Endometrial microvascular endothelial cells (primary cell): ENCODE measurements around the gene TMEM222. TPM values are rescaled to one million over a fixed set of nuclear protein-coding genes. Genes with fewer than 3 reads are reported as not detected.

ENCODE experiments used
- in situ Hi-C: cut with HindIII; loops from 2 replicates; pipeline ENCODE4 v1.10.0; 2017; ENCODE audit warnings: low sequenced_read_pairs, low pct_unique_long_range_greater_than_20kb; ENCODE audit errors: inconsistent ontology term
- total RNA-seq: library from RNA; depleted of rRNA; stranded (reverse); fragments of >200 nt; gene quantifications from one replicate; pipeline ENCODE4 v1.2.3, GENCODE V29; 2015; ENCODE audit errors: inconsistent ontology term

Gene TMEM222
- total RNA-seq, 1 donor from 2014 or later, result 29.5 TPM

GRCh38 chr1:27302612-27303011 is 19.4 kb upstream of the TMEM222 start:
- in situ Hi-C loops, result no loop called here

GRCh38 chr1:27303509-27303908 is 18.5 kb upstream of the TMEM222 start:
- in situ Hi-C loops, result no loop called here

GRCh38 chr1:27306071-27306470 is 15.9 kb upstream of the TMEM222 start:
- in situ Hi-C loops, result no loop called here

- in situ Hi-C loops, result no loop called here
Measured at GRCh38 chr1:27306892-27307761, 14.8 kb upstream of the TMEM222 start.

GRCh38 chr1:27307874-27308598 is 13.9 kb upstream of the TMEM222 start:
- in situ Hi-C loops, result no loop called here

- in situ Hi-C loops, result no loop called here
Measured at GRCh38 chr1:27314169-27314568, 7.8 kb upstream of the TMEM222 start.

- in situ Hi-C loops, result no loop called here
Measured at GRCh38 chr1:27314737-27315136, 7.2 kb upstream of the TMEM222 start.

- in situ Hi-C loops, result no loop called here
Measured at GRCh38 chr1:27316860-27317259, 5.1 kb upstream of the TMEM222 start.

- in situ Hi-C loops, result no loop called here
Measured at GRCh38 chr1:27318136-27318535, 3.8 kb upstream of the TMEM222 start.

GRCh38 chr1:27318596-27318995 is 3.4 kb upstream of the TMEM222 start:
- in situ Hi-C loops, result no loop called here

- in situ Hi-C loops, result no loop called here
Measured at GRCh38 chr1:27322569-27323240, 742 bp downstream of the TMEM222 start.

GRCh38 chr1:27325286-27325685 is 3.3 kb downstream of the TMEM222 start:
- in situ Hi-C loops, result no loop called here

GRCh38 chr1:27327964-27328363 is 6.0 kb downstream of the TMEM222 start:
- in situ Hi-C loops, result no loop called here

- in situ Hi-C loops, result no loop called here
Measured at GRCh38 chr1:27330786-27331185, 8.8 kb downstream of the TMEM222 start.

GRCh38 chr1:27331426-27331825 is 9.5 kb downstream of the TMEM222 start:
- in situ Hi-C loops, result no loop called here

- in situ Hi-C loops, result no loop called here
Measured at GRCh38 chr1:27331922-27332321, 10.0 kb downstream of the TMEM222 start.

GRCh38 chr1:27332536-27333281 is 10.7 kb downstream of the TMEM222 start:
- in situ Hi-C loops, result no loop called here

- in situ Hi-C loops, result no loop called here
Measured at GRCh38 chr1:27333717-27334279, 11.8 kb downstream of the TMEM222 start.
